Ovary (tissue), 10 donors: Measurements from ENCODE around the gene LRIT2. TPM values are rescaled to one million over a fixed set of nuclear protein-coding genes. Genes with fewer than 3 reads are reported as not detected.

Experiments used
- DNase-seq, 5 donors: peaks; one replicate each; pipeline ENCODE4 v3.0.0-alpha.2; 2019 to 2020
- H3K27ac ChIP-seq, 2 donors: fragments of 200-600 bp; one replicate each; pipeline versions ENCODE4 v1.5.1 to v1.8.0; 2019 to 2022
- H3K27me3 ChIP-seq: fragments of 200-600 bp; one replicate; pipeline ENCODE4 v1.8.0; 2022
- H3K36me3 ChIP-seq: fragments of 200-600 bp; sonication (generic); one replicate; pipeline ENCODE4 v1.5.1; 2019
- H3K4me1 ChIP-seq: one replicate; pipeline ENCODE4 v1.8.1; 2013; ENCODE audit warnings: mild to moderate bottlenecking, moderate library complexity; ENCODE audit not compliant: insufficient read depth
- H3K4me3 ChIP-seq: fragments of 200-600 bp; sonication (generic); one replicate; pipeline ENCODE4 v1.5.1; 2017
- H3K9me3 ChIP-seq, 2 donors: fragments of 200-600 bp in 1 of 2; sonication (generic) in 1 of 2; one replicate each; pipeline versions ENCODE4 v1.5.1 to v1.8.1; 2013 to 2019; ENCODE audit warnings: mild to moderate bottlenecking in 1 of 2, moderate library complexity in 1 of 2
- CTCF ChIP-seq, 3 donors: fragments of 450-650 bp in 2 of 3; fragments of 200-600 bp in 1 of 3; IDR thresholded peaks; one replicate each; pipeline versions ENCODE4 v1.5.1 to v1.8.0; 2016 to 2022; ENCODE audit warnings: antibody characterized with exemption in 3 of 3, mild to moderate bottlenecking in 1 of 3
- EP300 ChIP-seq: sonication (generic); formaldehyde crosslinking; IDR thresholded peaks from one replicate; pipeline ENCODE4 v1.6.1; 2017; ENCODE audit warnings: antibody characterized with exemption
- POLR2A ChIP-seq: fragments of 450-650 bp; IDR thresholded peaks from one replicate; pipeline ENCODE4 v1.6.1; 2017; ENCODE audit warnings: antibody characterized with exemption, mild to moderate bottlenecking, moderate library complexity
- WGBS, 3 donors: extraction: QIAGEN DNeasy Blood & Tissue Kit in 1 of 3; methylation state at CpG; one replicate each; pipeline versions ENCODE4 v1.1.5 to v1.1.7; 2013 to 2017; 5-methylcytosine and 5-hydroxymethylcytosine counted together
- intact Hi-C, 4 donors: fragments of 100-400 bp; cut with DNase I; formaldehyde crosslinking; loops; one replicate each; pipeline versions ENCODE4 v1.11.0 to v1.15.1; 2022 to 2023
- long read RNA-seq, 3 donors: library from polyadenylated mRNA in 2 of 3; unstranded in 2 of 3; transcript quantifications; one replicate each; pipeline ENCODE4 v2.0.0 and lab custom pipeline, GENCODE V29; 2021 to 2026
- polyA plus RNA-seq, 2 donors: library from polyadenylated mRNA; stranded (reverse); fragments of 200-250 nt in 1 of 2; fragments of 350-450 nt in 1 of 2; fragmentation: Illumina TruSeq in 1 of 2; extraction: RNeasy Lipid Tissue Mini Kit (QIAGEN cat#74804) in 1 of 2; gene quantifications; one replicate each; pipeline ENCODE4 v1.2.3, GENCODE V29; 2013 to 2014
- total RNA-seq, 7 donors: library from RNA; depleted of rRNA in 2 of 7; stranded (reverse); fragments of >200 nt in 2 of 7; fragmentation: NEBNext Ultra II Directional in 3 of 7; extraction: Animal tissue kit (Norgen Biotek cat#: 25700) in 3 of 7; gene quantifications; one replicate each; pipeline versions ENCODE4 v1.1.0 to v1.2.4, GENCODE V29; 2016 to 2023
- donor health status: DM: no; HTN: no; CAD: no; lungs with moderate emphysema.
- donor health status: DM: no; HTN: no; CAD: no.
- donor health status: Bipolar disorder and iron deficiency.
- donor health status: DM: yes; HTN: yes; CAD: no.
- donor health status: DM: no; HTN: no; CAD: no.
- donor health status: DM: yes; HTN: yes; CAD: no.

Gene LRIT2, protein sequence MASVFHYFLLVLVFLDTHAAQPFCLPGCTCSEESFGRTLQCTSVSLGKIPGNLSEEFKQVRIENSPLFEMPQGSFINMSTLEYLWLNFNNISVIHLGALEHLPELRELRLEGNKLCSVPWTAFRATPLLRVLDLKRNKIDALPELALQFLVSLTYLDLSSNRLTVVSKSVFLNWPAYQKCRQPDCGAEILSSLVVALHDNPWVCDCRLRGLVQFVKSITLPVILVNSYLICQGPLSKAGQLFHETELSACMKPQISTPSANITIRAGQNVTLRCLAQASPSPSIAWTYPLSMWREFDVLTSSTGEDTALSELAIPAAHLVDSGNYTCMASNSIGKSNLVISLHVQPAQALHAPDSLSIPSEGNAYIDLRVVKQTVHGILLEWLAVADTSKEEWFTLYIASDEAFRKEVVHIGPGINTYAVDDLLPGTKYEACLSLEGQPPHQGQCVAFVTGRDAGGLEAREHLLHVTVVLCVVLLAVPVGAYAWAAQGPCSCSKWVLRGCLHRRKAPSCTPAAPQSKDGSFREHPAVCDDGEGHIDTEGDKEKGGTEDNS
- total RNA-seq (not detected), polyA plus RNA-seq (not detected)
- long read RNA-seq, donor 1: 0 reads
- long read RNA-seq, donor 2: 0 reads
- long read RNA-seq, donor 3: 0 reads

DNA sequence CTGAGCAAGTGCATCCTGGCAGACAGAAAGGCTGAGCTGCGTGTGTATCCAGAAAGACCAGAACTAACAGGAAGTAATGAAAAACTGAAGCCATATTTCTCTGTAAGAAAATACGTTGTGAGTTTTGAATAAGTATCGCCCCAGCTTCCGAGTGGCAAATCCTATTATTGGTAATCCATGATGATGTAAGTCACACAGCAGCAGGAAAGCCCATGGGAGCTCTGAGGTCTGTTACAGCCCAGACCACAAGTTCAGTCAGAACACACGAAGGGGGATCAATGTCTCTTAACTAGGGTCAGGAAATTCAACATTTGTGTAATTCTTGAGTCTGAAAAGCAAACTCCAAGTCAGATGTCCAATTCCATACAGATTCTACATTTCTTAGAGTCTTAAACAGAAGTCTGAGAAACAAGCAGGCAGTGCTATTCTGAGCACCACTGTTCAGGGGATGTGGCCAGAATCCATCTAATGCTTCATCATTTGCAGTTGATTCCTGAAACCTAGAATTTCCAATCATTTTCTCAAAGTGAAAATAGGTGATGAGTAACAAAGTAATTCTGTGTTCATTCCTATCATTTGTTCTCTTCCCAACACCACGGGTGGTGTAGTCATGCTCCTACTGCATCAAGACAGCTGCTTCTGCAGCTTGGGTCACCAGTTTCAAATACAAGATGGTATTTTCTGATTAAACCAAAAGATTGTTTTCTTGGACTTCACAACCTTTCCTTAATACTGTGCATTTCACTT lies at the start of gene LRIT2:
Gene LRIT2 (minus strand): TSS at position 118 of the 747 bp plus-strand sequence. CDS start 24 bp downstream, at position 94.
- H3K4me1 ChIP-seq: no peaks in the 10 kb centered on the region
- H3K27me3 ChIP-seq: no peaks in the 10 kb centered on the region
- no peak within 1 kb of the TSS for H3K27ac ChIP-seq
- 61 to 74% (median 71%) methylated on average over 6 of the region's 6 CpGs for WGBS, 3 donors
- no peak for DNase-seq
- H3K4me3 ChIP-seq: no peak within 1 kb of the TSS
- intact Hi-C loops: no loop called here
- no peak for TF ChIP-seq CTCF (IDR thresholded peaks at IDR 0.05)
- no peak for TF ChIP-seq POLR2A
- TF ChIP-seq EP300: no peak
- H3K9me3 ChIP-seq: no peaks in the 10 kb centered on the region
- H3K36me3 ChIP-seq: no peaks in the 10 kb centered on the region

- 28 to 56% (median 47%) methylated on average over 1 of the region's 1 CpG for WGBS, 3 donors
- intact Hi-C loops: no loop called here
- Histone ChIP-seq H3K27me3 (no peaks in the 10 kb centered on the region), H3K27ac (no peak overlapping the region), H3K4me1 (no peaks in the 10 kb centered on the region), H3K9me3 (no peaks in the 10 kb centered on the region), H3K36me3 (no peaks in the 10 kb centered on the region), H3K4me3 (no peak overlapping the region)
- DNase-seq: no peak
- no peak for TF ChIP-seq CTCF (IDR thresholded peaks at IDR 0.05)
- no peak for TF ChIP-seq POLR2A
- no peak for TF ChIP-seq EP300
These were observed 45.4 kb upstream of the LRIT2 start for GRCh38 chr10:84270708-84271107.

DNA sequence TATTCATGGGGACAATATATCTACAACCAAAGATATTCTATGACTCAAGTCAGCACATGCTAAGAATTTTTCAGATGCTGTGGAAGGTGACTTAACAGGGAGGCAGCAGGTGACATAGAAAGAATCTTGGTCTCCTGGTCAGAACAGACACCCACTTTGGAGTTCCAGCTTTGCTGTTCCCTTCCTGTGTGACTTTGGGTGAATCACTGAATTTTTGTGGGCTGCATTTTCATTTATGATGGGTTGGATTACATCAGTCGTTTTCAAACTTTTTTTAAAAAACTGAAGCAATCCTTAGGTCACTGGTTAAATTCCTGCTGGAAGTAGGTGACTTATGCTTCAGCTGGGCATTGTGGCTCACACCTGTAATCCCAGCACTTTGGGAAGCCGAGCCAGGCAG lies 44.4 kb upstream of the LRIT2 start:
- intact Hi-C loops: loop anchor here in 2 of 4 donors (5.0 to 10.0 kb wide), 2 partner anchors 105 to 268 kb away; no protein-coding TSS in a partner anchor
- Histone ChIP-seq H3K4me3 (no peak overlapping the region), H3K9me3 (no peaks in the 10 kb centered on the region), H3K36me3 (no peaks in the 10 kb centered on the region), H3K27ac (no peak overlapping the region), H3K4me1 (no peaks in the 10 kb centered on the region), H3K27me3 (no peaks in the 10 kb centered on the region)
- DNase-seq: no peak
- WGBS, 3 donors: 53 to 61% (median 55%) methylated on average over 2 of the region's 2 CpGs
- no peak for TF ChIP-seq POLR2A
- no peak for TF ChIP-seq EP300
- no peak for TF ChIP-seq CTCF (IDR thresholded peaks at IDR 0.05)

- WGBS, 3 donors: 52 to 63% (median 55%) methylated on average over 1 of the region's 1 CpG
- Histone ChIP-seq H3K4me3 (no peak overlapping the region), H3K4me1 (peaks cover 1% of the 10 kb centered on the region), H3K9me3 (no peaks in the 10 kb centered on the region), H3K36me3 (no peaks in the 10 kb centered on the region), H3K27me3 (no peaks in the 10 kb centered on the region), H3K27ac (no peak overlapping the region)
- TF ChIP-seq EP300 (no peak), CTCF (IDR thresholded peaks at IDR 0.05) (no peak), POLR2A (no peak)
- intact Hi-C loops: loop anchor here in 2 of 4 donors (5.0 to 10.0 kb wide), 2 partner anchors 106 to 268 kb away; no protein-coding TSS in a partner anchor
- DNase-seq: no peak
These were observed 43.8 kb upstream of the LRIT2 start for GRCh38 chr10:84269162-84269561.
